ENCODE measurements around the gene PGRMC1.
"Not testable (repeated sequence)": the region's sequence is repeated elsewhere in the genome, so short reads cannot be mapped to it uniquely, and the experiment has no call there.

The PGRMC1 gene

DNA sequence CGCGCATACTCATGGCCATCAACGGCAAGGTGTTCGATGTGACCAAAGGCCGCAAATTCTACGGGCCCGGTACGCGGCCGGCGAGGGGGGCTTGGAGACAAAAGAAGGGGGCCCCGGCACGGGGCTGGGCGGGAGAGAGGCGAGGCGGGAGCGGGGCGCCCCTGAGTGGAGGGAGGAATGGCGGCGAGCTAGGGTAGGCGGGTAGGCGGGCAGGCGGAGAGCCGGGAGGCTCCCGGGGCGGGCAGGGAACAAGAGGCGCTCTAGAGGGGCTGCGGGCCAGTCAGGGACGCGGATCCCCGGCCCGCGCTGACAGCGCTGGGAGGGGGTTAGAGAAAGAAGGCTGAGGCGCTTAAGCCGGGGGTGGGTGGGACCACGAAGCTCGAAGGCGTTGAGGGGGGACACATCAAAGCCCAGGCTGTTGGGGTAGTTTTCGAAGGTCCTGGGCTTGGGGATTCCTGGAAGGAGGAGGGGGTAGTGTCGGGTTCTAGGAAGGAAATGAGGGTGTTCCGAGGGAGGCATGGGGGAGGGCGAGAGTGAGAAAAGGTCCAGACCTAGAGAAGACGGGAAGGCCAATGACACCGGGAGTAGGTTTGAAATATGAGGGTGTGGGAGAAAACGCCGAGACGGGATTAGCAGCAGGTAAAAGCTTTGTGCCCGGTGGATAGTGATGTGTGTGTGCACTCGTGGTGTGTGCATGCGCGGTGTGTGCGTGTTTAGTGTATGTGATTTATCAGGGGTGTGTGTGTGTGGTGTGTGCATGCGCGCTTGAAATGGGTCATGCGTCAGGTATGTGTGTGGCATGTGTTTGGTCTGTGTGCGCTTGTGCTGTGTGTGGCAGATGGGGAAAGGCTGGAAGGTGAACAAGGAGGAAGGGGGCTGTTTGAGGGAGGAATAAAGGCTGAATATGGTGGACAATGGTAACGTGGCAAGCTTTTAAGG is 807 bp downstream of the PGRMC1 start:
- DNase-seq: peak; percentile 72

DNA sequence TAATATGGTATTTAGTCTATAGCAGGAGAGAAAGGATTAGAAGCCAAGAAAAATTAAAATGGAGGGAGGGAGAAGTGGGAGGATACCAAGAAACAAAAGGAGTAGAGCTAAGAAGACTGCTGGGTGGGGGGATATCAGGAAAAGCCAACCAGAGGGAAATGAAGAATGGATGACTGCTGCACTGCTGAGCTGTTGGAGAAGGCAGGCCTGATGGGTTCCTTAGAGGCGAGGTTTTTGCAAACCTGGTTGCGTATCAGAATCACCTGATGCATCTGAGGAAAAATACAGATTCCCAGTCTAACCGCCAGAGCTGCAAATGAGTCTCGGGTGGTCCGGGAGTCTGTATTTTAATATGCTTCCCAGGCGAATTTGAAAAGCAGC is 1.5 kb downstream of the PGRMC1 start:
- no peak for DNase-seq

DNA sequence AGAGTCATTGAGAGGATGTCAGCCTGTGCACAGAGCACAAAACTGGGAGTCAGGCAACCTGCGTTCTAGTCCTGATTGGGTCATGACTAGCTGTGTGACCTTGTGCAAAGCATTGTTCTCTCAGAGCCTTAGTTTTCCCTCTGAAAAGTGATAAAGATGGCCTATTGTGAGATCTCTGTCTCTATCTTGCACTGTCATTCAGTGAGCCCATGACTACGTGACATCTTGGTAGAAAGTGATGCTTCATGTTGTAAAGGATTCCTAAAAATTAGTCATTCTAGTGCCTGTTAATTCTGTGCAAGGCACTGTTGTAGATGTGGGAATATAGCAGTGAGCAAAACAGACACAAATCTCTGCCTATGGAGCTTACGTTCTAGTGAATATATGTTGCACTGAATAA is 2.5 kb downstream of the PGRMC1 start:
- DNase-seq: peak; percentile 38

DNA sequence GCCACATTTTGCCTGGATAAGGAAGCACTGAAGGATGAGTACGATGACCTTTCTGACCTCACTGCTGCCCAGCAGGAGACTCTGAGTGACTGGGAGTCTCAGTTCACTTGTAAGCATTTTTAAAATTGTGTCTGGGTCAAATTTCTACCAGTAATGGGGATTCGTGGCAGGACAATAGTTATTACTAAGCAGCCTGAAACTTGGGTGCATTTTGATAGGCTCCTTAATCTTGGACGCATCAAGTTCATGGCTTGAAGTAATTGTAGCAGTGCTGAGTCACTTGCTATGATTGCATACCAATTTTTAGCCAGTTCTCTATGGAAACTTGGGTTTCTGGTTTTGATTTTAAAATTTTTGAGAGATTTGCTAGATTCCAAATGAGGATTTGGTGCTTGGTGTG is 4.3 kb downstream of the PGRMC1 start:
- DNase-seq: peak; percentile 83

DNA sequence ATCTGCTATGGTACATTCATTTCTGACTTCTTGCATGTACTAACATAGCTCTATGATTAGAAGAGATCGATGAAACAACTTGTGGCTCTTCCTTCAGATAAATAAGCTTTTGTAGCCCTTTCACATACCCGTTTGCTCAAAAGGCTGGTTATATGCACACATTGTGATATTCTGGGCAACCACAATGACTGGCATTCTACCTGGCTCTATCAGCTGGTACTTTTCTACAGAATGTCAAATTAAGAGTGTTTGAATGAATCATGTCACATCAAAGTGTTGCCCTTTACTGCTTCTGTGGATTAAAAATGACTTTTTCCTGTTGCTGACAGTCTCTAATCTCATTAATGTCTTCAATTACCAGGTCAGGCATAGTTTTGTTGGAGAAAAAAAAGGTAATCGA is 11.6 kb downstream of the PGRMC1 start:
- DNase-seq: no peak

DNA sequence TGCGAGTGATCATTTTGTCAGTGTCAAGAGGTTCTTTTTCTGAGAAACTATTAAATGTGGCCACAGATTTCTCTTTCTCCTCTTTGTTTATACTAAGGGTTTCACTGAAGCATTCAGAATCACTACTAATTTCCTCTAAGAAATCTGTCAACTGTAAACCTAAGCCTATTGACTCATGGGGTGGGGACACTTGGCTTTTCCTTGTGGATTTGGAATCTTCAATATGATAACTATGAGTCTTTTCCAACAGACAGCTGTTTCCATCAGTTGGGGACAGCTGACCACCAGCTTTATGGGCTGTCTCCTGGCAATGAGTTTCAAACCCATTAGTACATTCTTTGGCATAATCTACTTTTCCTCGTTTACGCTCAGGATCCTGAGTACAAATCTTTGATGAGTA is 13.8 kb downstream of the PGRMC1 start:
- no peak for DNase-seq

DNA sequence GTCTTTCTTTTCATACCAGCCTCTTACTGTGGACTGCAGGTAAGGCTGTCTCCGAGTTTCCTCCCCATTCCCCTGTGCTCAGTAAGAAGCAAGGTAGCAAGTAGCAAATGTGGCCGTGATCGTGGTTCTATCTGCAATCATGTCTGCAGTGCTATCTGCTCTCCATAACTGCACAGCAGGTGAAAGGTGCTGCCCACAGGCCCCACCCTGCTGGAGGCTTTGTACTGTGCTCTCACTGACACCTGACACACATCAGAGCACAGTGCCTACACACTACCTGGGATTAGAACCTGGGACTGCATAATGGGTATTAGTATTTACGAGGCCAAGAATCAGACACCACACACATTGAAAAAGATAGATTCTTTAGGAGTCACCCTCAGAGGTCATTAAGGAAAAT is 15.3 kb downstream of the PGRMC1 start:
- no peak for DNase-seq

DNA sequence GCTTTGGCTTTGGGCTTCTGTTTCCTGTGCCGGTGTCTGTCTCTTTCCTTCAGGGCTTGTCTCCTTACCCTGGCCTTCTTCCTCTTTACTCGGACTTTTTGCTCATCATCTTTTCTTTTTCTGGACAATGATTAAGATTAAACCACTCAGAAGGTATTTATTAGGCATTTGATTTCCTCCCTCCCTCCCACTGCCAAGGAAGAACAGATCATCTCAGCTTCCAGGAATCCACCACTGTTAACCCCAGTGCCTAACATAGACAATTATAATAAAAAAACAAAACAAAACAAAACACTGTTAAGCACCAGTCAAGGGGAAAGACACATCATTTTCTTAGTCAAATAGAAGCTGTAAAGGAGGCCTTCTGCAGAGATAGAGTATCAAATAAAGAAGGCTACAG is 16.6 kb downstream of the PGRMC1 start:
- DNase-seq: no peak

DNA sequence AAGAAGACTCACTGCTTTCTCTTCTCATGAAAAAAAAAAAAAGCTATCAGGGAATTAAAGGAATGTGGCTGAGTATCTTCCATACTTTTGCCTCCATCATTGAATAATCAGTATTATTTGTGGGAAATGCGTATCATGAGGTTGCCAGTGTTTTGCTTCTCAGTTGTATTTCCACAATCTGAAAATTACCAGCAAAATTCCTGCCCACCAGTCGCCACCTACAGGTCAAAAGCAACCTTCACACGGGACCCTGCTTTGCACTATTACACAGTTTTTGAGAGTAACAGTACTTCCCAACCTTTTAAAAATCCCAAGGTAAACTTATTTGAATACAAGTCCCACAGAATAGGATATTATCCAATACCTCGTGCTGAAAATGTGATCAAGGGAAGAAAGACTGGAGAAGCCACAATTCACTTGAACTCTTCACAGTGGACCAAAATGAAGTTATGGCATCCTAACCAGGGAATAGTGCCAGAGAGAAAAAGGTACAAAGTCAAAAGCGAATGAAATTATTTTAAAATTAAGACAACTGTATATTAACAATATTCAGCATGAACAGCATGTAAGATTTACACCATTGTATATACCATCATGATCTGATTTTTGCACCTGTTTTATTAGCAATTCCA is 30.4 kb downstream of the PGRMC1 start:
- DNase-seq: peak; percentile 17

DNA sequence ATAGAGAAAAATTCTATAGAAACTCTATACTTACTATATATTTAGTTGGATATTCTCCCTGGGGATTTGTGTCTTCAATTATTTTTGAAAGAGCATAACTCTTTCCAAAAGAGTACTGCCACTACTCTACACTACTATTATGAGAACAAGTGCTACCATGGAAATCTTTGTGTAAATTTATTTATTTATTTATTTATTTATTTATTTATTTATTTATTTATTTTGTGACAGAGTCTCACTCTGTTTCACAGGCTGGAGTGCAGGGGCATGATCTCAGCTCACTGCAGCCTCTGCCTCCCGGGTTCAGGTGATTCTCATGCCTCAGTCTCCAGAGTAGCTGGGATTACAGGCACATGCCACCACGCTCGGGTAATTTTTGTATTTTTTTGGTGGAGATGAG is 31.0 kb downstream of the PGRMC1 start:
- not testable (repeated sequence) for DNase-seq

DNA sequence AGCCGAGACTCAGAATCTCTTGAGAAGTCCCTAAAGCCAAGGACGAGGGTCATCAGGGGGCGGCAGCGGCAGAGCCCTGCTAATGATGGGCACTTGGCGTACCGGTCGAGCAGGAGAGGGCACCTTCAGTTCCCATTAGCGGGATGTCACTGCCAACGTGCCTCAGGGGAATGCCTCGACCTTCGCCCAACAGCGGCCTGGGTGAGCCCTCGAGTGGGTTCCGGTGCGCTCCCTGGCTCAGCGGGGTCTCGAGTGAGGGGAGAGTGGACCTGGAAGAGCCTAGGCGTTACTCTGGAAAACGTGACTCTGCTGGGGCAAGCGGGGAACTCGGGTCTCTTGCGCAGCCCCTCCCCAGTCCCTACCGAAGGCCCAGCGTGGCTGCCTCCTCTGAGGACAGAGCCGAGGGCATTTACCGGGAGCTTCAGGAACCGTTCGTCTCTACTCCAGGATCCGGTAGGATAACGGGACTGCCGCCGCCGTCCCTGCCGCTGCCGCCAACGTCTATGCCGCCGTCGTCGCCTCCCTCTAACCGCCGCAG is 36.9 kb downstream of the PGRMC1 start:
- no peak for DNase-seq

DNA sequence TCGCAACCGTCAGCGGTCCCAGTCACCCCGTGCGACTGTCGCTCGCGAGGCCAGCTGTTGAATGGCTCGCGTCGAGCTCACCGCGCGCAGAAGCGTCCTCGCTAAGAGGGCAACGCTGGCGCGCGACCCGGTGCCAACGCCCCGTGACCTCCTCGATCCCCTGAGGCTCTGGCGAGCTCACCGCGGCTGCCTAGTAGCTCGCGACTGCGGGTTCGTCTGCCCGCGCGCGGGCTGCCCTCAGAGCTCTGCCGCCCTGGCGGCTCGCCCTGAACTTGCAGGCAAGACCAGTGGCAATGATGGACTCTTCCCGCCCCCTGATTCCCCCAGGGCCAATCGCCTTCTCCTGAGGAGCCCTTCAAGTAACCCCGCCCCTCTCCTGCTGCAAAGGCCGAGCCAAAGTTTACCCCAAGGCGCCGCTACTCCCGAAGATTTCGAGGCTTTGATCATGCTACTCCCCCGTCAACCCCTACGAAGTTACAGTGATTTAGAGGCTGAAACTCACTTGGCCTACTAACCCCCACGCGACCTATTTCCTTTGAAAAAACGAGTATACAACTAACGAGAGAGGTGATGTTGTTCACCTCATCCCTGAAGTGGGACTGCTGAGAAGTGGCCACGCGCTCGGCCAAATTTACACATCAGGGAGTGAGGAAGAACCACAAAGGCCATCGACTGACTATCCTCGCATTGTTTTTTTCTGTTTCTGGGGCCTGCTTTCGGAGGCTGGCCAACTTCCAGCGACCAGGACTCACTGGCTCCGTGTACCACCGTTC is 37.5 kb downstream of the PGRMC1 start:
- peak; percentile 66 for DNase-seq

DNA sequence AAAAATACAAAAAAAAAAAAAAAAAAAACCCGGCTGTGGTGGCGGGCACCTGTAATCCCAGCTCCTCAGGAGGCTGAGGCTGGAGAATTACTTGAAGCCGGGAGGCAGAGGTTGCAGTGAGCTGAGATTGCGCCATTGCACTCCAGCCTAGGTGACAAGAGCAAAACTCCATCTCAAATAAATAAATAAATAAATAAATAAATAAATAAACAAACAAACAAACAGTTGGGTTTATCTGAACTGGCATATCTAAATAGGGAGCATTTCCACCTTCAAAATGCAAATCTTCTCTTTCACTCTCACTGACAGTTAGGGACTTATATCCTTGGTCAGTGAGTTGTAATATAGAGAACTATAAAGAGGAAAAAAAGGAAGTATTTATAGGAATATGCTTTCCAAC is 46.3 kb downstream of the PGRMC1 start:
- not testable (repeated sequence) for DNase-seq

DNA sequence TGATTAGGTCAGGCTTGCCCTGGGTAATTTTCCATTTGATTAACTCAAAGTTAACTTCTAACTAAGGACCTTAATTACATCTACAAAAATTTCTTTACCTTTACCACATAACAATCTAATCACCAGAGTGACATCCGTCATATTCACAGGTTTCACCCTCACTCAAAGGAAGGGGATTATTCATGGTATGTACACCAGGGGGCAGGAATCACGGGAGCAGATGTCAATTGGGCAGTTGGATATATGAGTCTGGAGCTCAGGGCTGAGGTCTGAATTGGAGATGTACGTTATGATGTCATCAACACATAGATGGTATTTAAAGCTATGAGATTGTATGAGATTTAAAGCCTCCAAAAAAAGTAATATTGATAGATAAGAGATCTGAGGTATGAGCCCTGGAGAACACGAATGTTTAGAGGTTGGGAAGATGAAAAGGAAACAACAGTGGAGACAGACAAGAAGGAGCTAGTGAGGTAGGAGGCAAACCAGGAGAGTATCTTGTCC is 52.9 kb downstream of the PGRMC1 start:
- DNase-seq: no peak

DNA sequence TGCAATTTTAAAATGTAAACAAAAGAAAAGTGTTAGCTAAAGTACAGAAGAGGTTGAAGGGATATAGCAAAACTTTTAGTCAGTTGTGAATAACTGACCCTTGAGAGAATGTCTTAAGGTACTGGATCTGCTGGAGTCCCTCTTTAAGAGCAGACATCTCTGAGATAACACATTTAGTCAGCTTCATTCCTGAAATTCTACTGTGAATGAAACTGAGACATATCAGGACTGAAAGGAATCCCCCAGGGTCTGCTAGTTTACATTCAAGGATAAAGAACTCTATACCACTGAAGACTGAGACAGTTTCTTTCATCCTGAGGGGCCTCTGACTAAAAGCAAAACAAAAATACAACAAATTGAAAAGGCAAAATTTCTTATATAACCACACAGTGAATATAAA is 54.4 kb downstream of the PGRMC1 start:
- DNase-seq: peak; percentile 29

DNA sequence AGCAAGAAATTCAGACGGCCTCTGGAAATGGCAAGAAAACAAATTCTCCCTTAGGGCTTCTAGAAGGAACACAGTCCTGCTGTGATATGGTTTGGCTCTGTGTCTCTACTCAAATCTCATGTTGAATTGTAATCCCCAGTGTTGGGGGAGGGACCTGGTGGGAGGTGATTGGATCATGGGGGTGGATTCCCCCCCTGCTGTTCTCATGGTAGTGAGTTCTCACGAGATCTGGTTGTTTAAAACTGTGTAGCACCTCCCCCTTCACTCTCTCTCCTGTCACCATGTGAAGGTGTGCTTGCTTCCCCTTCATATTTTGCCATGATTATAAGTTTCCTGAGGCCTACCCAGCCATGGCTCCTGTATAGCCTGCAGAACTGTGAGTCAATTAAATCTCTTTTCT is 55.2 kb downstream of the PGRMC1 start:
- not testable (repeated sequence) for DNase-seq

DNA sequence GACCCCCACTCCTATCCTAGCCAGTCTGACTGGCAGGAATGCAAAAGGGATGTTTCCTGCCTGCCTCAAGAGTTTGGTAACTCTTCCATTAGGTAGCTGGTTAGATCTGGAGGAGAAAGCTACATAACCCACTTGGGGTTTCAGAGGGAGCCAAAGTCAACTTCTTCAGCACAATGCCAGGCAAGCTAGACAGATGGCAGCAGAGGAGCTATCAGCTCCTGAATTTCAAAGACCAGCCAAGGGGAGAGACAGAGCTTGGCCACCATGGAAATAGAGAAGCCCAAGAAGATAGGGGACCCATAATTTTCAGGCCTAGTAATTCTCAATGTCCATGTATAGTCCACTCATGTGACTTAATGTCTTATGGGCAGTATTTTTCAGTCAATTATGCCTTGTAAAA is 56.4 kb downstream of the PGRMC1 start:
- no peak for DNase-seq

Measured in fibroblast of upper back skin (primary cell).